C1 segment of cervical spinal cord (tissue), 14 donors: ENCODE data around the gene ABHD12.

Source experiments
- DNase-seq, 14 donors: peaks; one replicate each; lab custom pipeline; 2025; lab: John Stamatoyannopoulos, UW

Gene ABHD12

GRCh38 chr20:25258828-25259227, 131.8 kb downstream of the ABHD12 start:
- no peak for DNase-seq

GRCh38 chr20:25258476-25258805, 132.2 kb downstream of the ABHD12 start:
- DNase-seq = no peak

GRCh38 chr20:25257756-25258475, 132.7 kb downstream of the ABHD12 start:
- DNase-seq = no peak

- no peak for DNase-seq
Measured at GRCh38 chr20:25257130-25257529, 133.5 kb downstream of the ABHD12 start.

GRCh38 chr20:25256226-25256859, 134.3 kb downstream of the ABHD12 start:
- no peak for DNase-seq

- peak in 11 of 14 donors; percentile 24 to 83 (median 67) for DNase-seq
Measured at GRCh38 chr20:25254986-25255680, 135.5 kb downstream of the ABHD12 start.

- no peak for DNase-seq
Measured at GRCh38 chr20:25254571-25254970, 136.1 kb downstream of the ABHD12 start.

- no peak for DNase-seq
Measured at GRCh38 chr20:25253606-25254275, 136.9 kb downstream of the ABHD12 start.

- no peak for DNase-seq
Measured at GRCh38 chr20:25252686-25253421, 137.8 kb downstream of the ABHD12 start.

- DNase-seq = no peak
Measured at GRCh38 chr20:25252230-25252651, 138.4 kb downstream of the ABHD12 start.

- DNase-seq = peak in 2 of 14 donors; percentile 18 to 48
Measured at GRCh38 chr20:25251558-25251957, 139.1 kb downstream of the ABHD12 start.

- no peak for DNase-seq
Measured at GRCh38 chr20:25251019-25251418, 139.6 kb downstream of the ABHD12 start.

GRCh38 chr20:25250508-25250907, 140.1 kb downstream of the ABHD12 start:
- peak in 1 of 14 donors; percentile 37 for DNase-seq
